ENCODE measurements around the gene LRP8. TPM values are rescaled to one million over a fixed set of nuclear protein-coding genes. Genes with fewer than 3 reads are reported as not detected.

Gene LRP8
- total RNA-seq, 4 donors from 2014 or later: 0.36 to 4.2 (median 1.4) TPM

- in situ Hi-C loops (cut with MboI; ENCODE audit: low sequenced_read_pairs in 4 of 4) (no loop called here), intact Hi-C loops (cut with DNase I; ENCODE audit: low total_unique reads) (no loop called here)
- no peak for ATAC-seq
- TF ChIP-seq POLR2A (IDR thresholded peaks at IDR 0.05): no peak
- DNase-seq: no peak
- Histone ChIP-seq H3K36me3 (no peaks in the 10 kb centered on the region), H3K27me3 (no peaks in the 10 kb centered on the region), H3K27ac (no peak overlapping the region), H3K9me3 (no peaks in the 10 kb centered on the region), H3K4me3 (no peak overlapping the region), H3K4me1 (no peaks in the 10 kb centered on the region)
Observed at GRCh38 chr1:53271446-53272090, 56.3 kb downstream of the LRP8 start.

DNA sequence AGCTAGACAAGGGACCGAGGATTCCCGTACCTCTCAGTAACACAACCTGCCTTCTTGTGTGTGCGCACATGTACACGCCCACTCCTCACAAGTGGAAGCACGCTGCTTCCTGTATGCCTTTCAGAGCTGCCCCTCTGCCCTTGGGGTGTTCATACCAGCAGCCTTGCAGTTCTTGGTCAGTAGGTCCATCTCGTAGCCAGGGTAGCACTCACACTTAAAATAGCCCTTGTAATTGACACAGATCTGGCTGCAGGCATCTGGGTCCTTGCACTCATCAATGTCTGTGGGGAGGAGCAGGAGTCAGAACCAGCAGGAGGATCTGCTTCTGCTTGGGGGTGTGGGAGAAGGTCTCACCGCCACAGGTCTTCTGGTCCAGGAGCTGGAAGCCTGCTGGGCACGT lies 57.0 kb downstream of the LRP8 start:
- H3K9me3 ChIP-seq: no peaks in the 10 kb centered on the region
- H3K4me1 ChIP-seq: no peaks in the 10 kb centered on the region
- intact Hi-C loops (cut with DNase I; ENCODE audit: low total_unique reads) (no loop called here), in situ Hi-C loops (cut with MboI; ENCODE audit: low sequenced_read_pairs in 4 of 4) (no loop called here)
- no peaks in the 10 kb centered on the region for H3K36me3 ChIP-seq
- DNase-seq (no peak), ATAC-seq (no peak)
- no peaks in the 10 kb centered on the region for H3K27me3 ChIP-seq
- TF ChIP-seq POLR2A (IDR thresholded peaks at IDR 0.05): no peak
- TF ChIP-seq, protein P1, sequence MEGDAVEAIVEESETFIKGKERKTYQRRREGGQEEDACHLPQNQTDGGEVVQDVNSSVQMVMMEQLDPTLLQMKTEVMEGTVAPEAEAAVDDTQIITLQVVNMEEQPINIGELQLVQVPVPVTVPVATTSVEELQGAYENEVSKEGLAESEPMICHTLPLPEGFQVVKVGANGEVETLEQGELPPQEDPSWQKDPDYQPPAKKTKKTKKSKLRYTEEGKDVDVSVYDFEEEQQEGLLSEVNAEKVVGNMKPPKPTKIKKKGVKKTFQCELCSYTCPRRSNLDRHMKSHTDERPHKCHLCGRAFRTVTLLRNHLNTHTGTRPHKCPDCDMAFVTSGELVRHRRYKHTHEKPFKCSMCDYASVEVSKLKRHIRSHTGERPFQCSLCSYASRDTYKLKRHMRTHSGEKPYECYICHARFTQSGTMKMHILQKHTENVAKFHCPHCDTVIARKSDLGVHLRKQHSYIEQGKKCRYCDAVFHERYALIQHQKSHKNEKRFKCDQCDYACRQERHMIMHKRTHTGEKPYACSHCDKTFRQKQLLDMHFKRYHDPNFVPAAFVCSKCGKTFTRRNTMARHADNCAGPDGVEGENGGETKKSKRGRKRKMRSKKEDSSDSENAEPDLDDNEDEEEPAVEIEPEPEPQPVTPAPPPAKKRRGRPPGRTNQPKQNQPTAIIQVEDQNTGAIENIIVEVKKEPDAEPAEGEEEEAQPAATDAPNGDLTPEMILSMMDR (IDR thresholded peaks at IDR 0.05 in 4 of 5, conservative IDR thresholded peaks at IDR 0.05 in 1 of 5): no peak
- no peak overlapping the region for H3K27ac ChIP-seq
- no peak overlapping the region for H3K4me3 ChIP-seq

DNA sequence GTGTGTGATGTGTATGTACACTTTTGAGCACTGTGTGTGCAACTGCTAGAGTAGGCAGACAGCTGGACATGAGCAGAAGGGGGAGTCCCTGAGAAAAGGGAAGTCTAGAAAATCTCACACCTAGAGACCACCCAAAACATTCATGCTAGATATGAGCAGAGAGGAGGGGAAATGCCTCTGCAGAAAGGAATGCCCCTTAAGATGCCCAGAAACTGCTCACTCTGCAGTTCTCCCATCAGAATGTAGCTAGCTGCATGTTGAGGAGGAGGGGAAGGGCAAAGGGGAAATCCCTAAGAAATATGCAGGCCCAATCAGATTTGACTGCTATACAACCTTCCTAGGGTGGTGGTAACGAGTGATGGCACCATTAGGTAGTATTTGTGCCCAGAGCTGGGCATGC lies 57.8 kb downstream of the LRP8 start:
- no peak for DNase-seq
- no peak for TF ChIP-seq POLR2A (IDR thresholded peaks at IDR 0.05)
- TF ChIP-seq, protein P1 (IDR thresholded peaks at IDR 0.05 in 4 of 5, conservative IDR thresholded peaks at IDR 0.05 in 1 of 5): no peak
- Histone ChIP-seq H3K36me3 (no peaks in the 10 kb centered on the region), H3K9me3 (no peaks in the 10 kb centered on the region), H3K27me3 (no peaks in the 10 kb centered on the region), H3K4me1 (no peaks in the 10 kb centered on the region), H3K4me3 (no peak overlapping the region), H3K27ac (no peak overlapping the region)
- intact Hi-C loops (cut with DNase I; ENCODE audit: low total_unique reads) (no loop called here), in situ Hi-C loops (cut with MboI; ENCODE audit: low sequenced_read_pairs in 4 of 4) (no loop called here)
- no peak for ATAC-seq

- H3K27ac ChIP-seq: no peak overlapping the region
- no peaks in the 10 kb centered on the region for H3K27me3 ChIP-seq
- TF ChIP-seq POLR2A (IDR thresholded peaks at IDR 0.05): no peak
- TF ChIP-seq, protein P1 (IDR thresholded peaks at IDR 0.05 in 4 of 5, conservative IDR thresholded peaks at IDR 0.05 in 1 of 5): no peak
- no peak for ATAC-seq
- H3K4me3 ChIP-seq: no peak overlapping the region
- no peaks in the 10 kb centered on the region for H3K9me3 ChIP-seq
- H3K36me3 ChIP-seq: no peaks in the 10 kb centered on the region
- no peak for DNase-seq
- H3K4me1 ChIP-seq: no peaks in the 10 kb centered on the region
- in situ Hi-C loops (cut with MboI; ENCODE audit: low sequenced_read_pairs in 4 of 4) (no loop called here), intact Hi-C loops (cut with DNase I; ENCODE audit: low total_unique reads) (no loop called here)
Observed at GRCh38 chr1:53267761-53268160, 60.1 kb downstream of the LRP8 start.

DNA sequence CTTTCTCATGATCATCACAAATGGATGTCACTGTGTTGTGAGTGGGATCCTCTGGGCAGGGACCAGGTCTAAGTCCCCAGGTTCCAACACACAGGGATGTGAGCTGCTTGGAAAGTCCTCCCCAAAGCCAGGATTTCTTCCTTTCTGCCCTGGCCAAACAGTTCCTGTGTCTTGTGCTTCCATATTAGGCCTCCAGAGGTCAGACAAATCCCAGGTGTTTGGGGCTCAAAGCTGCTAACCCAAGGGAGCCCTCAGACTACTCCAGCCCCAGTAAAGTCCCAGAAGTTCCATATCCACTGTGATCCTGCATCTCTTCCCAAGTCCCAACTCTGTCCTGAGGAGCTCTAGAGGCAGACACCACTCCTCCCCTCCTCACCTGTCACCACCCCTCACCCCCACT lies 61.8 kb downstream of the LRP8 start:
- no peak overlapping the region for H3K27ac ChIP-seq
- H3K27me3 ChIP-seq: no peaks in the 10 kb centered on the region
- intact Hi-C loops (cut with DNase I; ENCODE audit: low total_unique reads) (no loop called here), in situ Hi-C loops (cut with MboI; ENCODE audit: low sequenced_read_pairs in 4 of 4) (no loop called here)
- no peaks in the 10 kb centered on the region for H3K36me3 ChIP-seq
- no peaks in the 10 kb centered on the region for H3K9me3 ChIP-seq
- no peak overlapping the region for H3K4me3 ChIP-seq
- no peaks in the 10 kb centered on the region for H3K4me1 ChIP-seq
- TF ChIP-seq POLR2A (IDR thresholded peaks at IDR 0.05): no peak
- TF ChIP-seq, protein P1 (IDR thresholded peaks at IDR 0.05 in 4 of 5, conservative IDR thresholded peaks at IDR 0.05 in 1 of 5): no peak
- ATAC-seq (no peak), DNase-seq (no peak)
